GM10266 (cell line): Measurements from ENCODE around the gene MBD3L4.
"Not testable (repeated sequence)": the region's sequence is repeated elsewhere in the genome, so short reads cannot be mapped to it uniquely, and the experiment has no call there.

ENCODE experiments used
- DNase-seq: peaks from one replicate; pipeline ENCODE4 v3.0.0; 2012; ENCODE audit errors: extremely low spot score
- CTCF ChIP-seq: IDR thresholded peaks from 2 replicates; pipeline ENCODE4 v1.5.1; 2012; ENCODE audit warnings: mild to moderate bottlenecking, low read depth; ENCODE audit not compliant: control insufficient read depth, insufficient read depth; ENCODE audit errors: missing control alignments

The MBD3L4 gene

DNA sequence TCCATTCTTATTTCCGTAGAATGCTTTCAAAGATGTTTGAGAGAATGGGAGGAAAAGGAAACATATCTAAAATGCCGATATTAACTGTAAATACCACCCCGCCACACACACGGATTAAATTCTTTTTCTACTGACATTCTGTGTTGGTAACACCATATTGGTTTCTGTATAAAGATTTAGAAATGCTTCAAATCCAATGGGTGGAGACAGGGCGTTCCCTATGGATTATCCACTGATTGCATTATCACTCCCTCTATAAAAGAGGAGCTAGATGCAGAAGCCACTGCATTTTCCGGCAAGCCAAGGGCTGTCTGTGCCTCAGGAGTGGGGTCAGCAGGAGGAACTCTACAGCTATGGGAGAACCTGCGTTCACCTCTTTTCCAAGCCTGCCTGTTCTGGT lies 9.0 kb upstream of the MBD3L4 start, which contains the start of gene MBD3L2:
Gene MBD3L2, plus strand, starts transcription at position 301 of the 400 bp plus-strand sequence. Its CDS starts 53 bp downstream, at position 354.
- DNase-seq, result not testable (repeated sequence)

DNA sequence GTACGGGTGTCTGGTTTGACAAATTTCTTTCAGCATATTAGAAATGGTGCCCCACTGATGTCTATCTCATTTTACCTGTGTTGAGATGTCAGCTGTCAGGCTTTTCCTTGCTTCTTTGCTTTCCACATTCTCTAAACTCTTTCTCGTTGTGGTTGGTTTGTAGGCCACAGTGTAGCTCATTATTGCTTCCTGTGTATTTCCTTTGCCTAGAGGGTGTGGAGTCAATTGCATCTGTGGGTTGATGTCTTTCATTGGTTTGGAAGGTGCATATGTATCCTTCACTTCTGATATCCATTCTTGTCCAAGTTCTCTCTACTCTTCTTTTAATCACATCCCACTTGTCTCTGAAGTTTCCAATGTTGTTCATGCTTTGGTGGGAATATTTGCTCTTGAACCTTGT lies 1.6 kb upstream of the MBD3L4 start:
- not testable (repeated sequence) for DNase-seq

- not testable (repeated sequence) for DNase-seq
Measured at GRCh38 chr19:7030278-7030677, 9.7 kb downstream of the MBD3L4 start, which contains the start of gene MBD3L5. TSS of gene MBD3L5 (plus strand) at chr19:7030578. CDS start at chr19:7030612, 34 bp downstream.

DNA sequence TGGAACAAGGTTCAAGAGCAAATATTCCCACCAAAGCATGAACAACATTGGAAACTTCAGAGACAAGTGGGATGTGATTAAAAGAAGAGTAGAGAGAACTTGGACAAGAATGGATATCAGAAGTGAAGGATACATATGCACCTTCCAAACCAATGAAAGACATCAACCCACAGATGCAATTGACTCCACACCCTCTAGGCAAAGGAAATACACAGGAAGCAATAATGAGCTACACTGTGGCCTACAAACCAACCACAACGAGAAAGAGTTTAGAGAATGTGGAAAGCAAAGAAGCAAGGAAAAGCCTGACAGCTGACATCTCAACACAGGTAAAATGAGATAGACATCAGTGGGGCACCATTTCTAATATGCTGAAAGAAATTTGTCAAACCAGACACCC lies 11.2 kb downstream of the MBD3L4 start:
- DNase-seq, result not testable (repeated sequence)

DNA sequence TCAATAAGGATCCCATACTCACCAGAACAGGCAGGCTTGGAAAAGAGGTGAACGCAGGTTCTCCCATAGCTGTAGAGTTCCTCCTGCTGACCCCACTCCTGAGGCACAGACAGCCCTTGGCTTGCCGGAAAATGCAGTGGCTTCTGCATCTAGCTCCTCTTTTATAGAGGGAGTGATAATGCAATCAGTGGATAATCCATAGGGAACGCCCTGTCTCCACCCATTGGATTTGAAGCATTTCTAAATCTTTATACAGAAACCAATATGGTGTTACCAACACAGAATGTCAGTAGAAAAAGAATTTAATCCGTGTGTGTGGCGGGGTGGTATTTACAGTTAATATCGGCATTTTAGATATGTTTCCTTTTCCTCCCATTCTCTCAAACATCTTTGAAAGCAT lies 18.6 kb downstream of the MBD3L4 start, which contains the start of gene MBD3L2B:
Gene MBD3L2B, minus strand, starts transcription at position 101 of the 400 bp plus-strand sequence. Its CDS starts 34 bp downstream, at position 67.
- DNase-seq, result not testable (repeated sequence)

DNA sequence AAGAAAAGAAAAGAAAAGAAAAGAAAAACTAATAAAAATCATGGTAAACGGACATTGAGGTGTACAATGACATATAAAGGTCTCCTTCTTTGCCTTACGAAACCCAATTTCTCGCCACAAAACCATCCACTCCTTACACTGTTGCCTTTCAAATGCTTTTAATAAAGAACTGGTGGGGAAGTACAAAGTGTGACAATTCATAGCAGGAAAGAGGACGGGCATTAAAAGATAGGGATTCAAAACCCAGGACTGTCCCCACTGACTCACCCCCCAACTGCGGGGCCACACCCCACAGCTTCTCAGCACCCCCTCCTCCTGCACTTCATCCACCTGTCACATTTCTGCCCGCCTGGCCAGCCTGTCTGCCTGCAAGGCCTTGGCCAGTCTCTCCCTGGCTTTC lies 21.2 kb downstream of the MBD3L4 start:
- DNase-seq, result no peak
- TF ChIP-seq CTCF, result no peak

- no peak for TF ChIP-seq CTCF
- no peak for DNase-seq
Measured at GRCh38 chr19:7013678-7014077, 26.3 kb downstream of the MBD3L4 start.

DNA sequence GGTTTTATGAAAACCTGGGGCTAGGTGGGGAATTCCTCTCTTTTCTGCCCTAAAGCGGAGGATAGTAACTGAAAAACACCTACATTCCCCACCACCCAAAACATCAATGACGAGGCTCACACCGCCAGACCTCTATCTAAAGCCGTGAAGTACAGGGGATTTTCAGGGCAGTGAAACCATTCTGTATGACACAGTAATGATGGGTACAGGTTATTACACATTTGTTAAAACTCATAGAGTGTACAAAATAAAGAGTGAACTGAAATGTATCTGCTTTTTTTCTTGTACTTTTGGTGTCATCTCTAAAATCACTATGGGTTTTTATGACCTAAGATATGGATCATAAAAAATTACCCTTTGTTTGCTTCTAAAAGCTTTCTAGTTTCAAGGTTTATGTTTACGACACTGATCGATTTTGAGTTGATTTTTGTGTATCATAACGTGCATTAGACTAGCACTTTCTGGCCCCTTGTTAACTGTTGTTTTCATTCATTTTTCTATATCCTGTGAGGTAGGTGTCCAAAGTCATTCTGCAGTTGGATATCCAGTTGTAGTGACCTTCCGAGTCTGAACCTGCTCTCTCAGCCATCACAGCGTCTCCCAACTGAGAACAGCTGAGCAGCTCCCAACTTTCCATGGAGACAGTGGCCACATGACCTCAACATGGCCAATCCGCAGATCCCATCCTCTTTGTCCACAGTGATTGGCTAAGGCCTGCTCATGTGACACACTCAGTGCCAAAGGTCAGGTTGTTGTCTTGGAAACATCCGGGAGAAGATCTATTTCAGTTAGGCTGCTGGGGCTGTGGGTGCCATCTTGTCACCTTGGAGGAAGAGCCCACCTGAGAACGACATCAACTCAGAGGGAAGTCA lies 29.0 kb downstream of the MBD3L4 start:
- no peak for TF ChIP-seq CTCF
- DNase-seq, result no peak

DNA sequence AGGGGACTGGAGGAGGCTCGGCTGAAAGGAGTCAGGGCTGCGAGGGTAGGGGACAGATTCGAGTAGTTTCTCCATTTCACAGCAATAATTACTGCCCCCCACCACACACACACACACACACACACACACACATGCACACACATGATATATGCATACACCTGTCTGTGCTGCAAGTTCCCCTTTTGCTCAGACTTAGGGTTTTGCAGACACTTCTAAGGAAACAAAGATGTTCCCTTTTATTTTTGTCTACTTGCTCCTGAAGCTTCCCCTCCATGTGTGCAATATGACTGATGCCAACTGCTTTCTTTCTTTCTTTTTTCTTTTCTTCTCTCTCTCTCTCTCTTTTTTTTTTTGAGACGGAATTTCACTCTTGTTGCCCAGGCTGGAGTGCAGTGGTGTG lies 32.1 kb downstream of the MBD3L4 start:
- no peak for DNase-seq
- no peak for TF ChIP-seq CTCF

DNA sequence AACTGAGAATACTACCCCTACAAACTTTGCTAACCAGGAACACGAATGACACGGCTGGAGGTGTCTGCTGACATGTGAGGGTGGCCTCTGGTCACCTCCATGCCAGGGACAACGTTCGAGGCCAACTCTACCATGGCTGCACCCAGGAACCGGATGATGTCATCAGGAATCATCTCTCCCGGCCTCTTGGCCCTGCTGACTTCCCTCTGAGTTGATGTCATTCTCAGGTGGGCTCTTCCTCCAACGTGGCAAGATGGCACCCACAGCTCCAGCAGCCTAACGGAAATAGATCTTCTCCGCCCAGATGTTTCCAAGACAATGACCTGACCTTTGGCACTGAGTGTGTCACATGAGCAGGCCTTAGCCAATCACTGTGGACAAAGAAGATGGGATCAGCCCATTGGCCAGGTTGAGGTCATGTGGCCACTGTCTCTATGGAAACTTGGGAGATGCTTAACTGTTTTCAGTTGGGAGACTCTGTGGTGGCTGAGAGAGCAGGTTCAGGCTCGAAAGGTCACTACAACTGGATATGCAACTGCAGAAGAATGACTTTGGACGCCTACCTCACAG lies 33.8 kb downstream of the MBD3L4 start:
- TF ChIP-seq CTCF, result no peak
- DNase-seq, result no peak
